Activated T-helper 2 cell treated with anti-CD3 and anti-CD28 coated beads, Interferon-gamma antibody, Interleukin-2, Interleukin-4, amounts not matched to agents 10 μg/mL and 5 μg/mL and 100 μg/mL, durations not matched to agents 14 hours and 24 hours and 36 hours (primary cell): Measurements from ENCODE around the gene PLA2G3. TPM values are rescaled to one million over a fixed set of nuclear protein-coding genes. Genes with fewer than 3 reads are reported as not detected.
"Not testable (repeated sequence)": the region's sequence is repeated elsewhere in the genome, so short reads cannot be mapped to it uniquely, and the experiment has no call there.

Experiments
- DNase-seq: peaks from one replicate; pipeline ENCODE4 v3.0.0; 2021; ENCODE audit warnings: low spot score
- H3K27ac Mint-ChIP-seq: one replicate; pipeline ENCODE4 v1.8.0; 2021; ENCODE audit warnings: mixed read lengths
- H3K27me3 Mint-ChIP-seq: one replicate; pipeline ENCODE4 v1.8.0; 2021; ENCODE audit warnings: low read depth, mixed read lengths
- H3K36me3 Mint-ChIP-seq: one replicate; pipeline ENCODE4 v1.8.0; 2021; ENCODE audit warnings: low read depth, mixed read lengths
- H3K4me1 Mint-ChIP-seq: one replicate; pipeline ENCODE4 v1.8.0; 2021; ENCODE audit warnings: low read depth, mixed read lengths
- H3K4me3 Mint-ChIP-seq: one replicate; pipeline ENCODE4 v1.8.0; 2021; ENCODE audit warnings: low read depth, mild to moderate bottlenecking, moderate library complexity, mixed read lengths
- H3K9me3 Mint-ChIP-seq: one replicate; pipeline ENCODE4 v1.8.0; 2021; ENCODE audit warnings: mixed read lengths
- intact Hi-C: fragments of 100-400 bp; cut with micrococcal nuclease; formaldehyde crosslinking; loops from one replicate; pipeline ENCODE4 v1.15.1; 2023
- total RNA-seq: library from RNA; stranded (reverse); gene quantifications from 2 replicates; pipeline ENCODE4 v1.2.3, GENCODE V29; 2022

PLA2G3 gene
- total RNA-seq, 1 donor from 2014 or later, result not detected

GRCh38 chr22:31100762-31101525, 39.4 kb downstream of the PLA2G3 start:
- no peak overlapping the region for H3K27ac Mint-ChIP-seq
- H3K4me1 Mint-ChIP-seq, result no peaks in the 10 kb centered on the region
- H3K27me3 Mint-ChIP-seq, result no peaks in the 10 kb centered on the region
- no peaks in the 10 kb centered on the region for H3K9me3 Mint-ChIP-seq
- intact Hi-C loops, result no loop called here
- no peak overlapping the region for H3K4me3 Mint-ChIP-seq
- peaks cover 10% of the 10 kb centered on the region for H3K36me3 Mint-ChIP-seq
- DNase-seq, result no peak

GRCh38 chr22:31099841-31100761, 40.2 kb downstream of the PLA2G3 start:
- intact Hi-C loops, result no loop called here

GRCh38 chr22:31099386-31099785, 40.9 kb downstream of the PLA2G3 start:
- DNase-seq, result no peak
- Mint-ChIP-seq H3K4me3 (no peak overlapping the region), H3K4me1 (no peaks in the 10 kb centered on the region), H3K36me3 (peaks cover 10% of the 10 kb centered on the region), H3K9me3 (no peaks in the 10 kb centered on the region), H3K27ac (no peak overlapping the region), H3K27me3 (no peaks in the 10 kb centered on the region)
- intact Hi-C loops, result no loop called here

More at GRCh38 chr22:31099841-31100761, 40.2 kb downstream of the PLA2G3 start:
- H3K4me3 Mint-ChIP-seq, result no peak overlapping the region
- no peak overlapping the region for H3K27ac Mint-ChIP-seq
- H3K36me3 Mint-ChIP-seq, result peaks cover 10% of the 10 kb centered on the region
- H3K4me1 Mint-ChIP-seq, result no peaks in the 10 kb centered on the region
- no peaks in the 10 kb centered on the region for H3K27me3 Mint-ChIP-seq
- H3K9me3 Mint-ChIP-seq, result no peaks in the 10 kb centered on the region
- no peak for DNase-seq

GRCh38 chr22:31098632-31099110, 41.6 kb downstream of the PLA2G3 start:
- peaks cover 10% of the 10 kb centered on the region for H3K36me3 Mint-ChIP-seq

GRCh38 chr22:31097941-31098631, 42.2 kb downstream of the PLA2G3 start:
- Mint-ChIP-seq H3K9me3 (no peaks in the 10 kb centered on the region), H3K27me3 (no peaks in the 10 kb centered on the region), H3K36me3 (peaks cover 10% of the 10 kb centered on the region)

More at GRCh38 chr22:31098632-31099110, 41.6 kb downstream of the PLA2G3 start:
- no peaks in the 10 kb centered on the region for H3K4me1 Mint-ChIP-seq
- intact Hi-C loops, result no loop called here
- no peak overlapping the region for H3K27ac Mint-ChIP-seq
- DNase-seq, result no peak
- H3K27me3 Mint-ChIP-seq, result no peaks in the 10 kb centered on the region
- H3K4me3 Mint-ChIP-seq, result no peak overlapping the region
- H3K9me3 Mint-ChIP-seq, result no peaks in the 10 kb centered on the region

GRCh38 chr22:31097539-31097938, 42.8 kb downstream of the PLA2G3 start:
- intact Hi-C loops, result not testable (repeated sequence)

More at GRCh38 chr22:31097941-31098631, 42.2 kb downstream of the PLA2G3 start:
- no peak overlapping the region for H3K27ac Mint-ChIP-seq
- H3K4me1 Mint-ChIP-seq, result no peaks in the 10 kb centered on the region
- intact Hi-C loops, result no loop called here
- no peak overlapping the region for H3K4me3 Mint-ChIP-seq
- DNase-seq, result no peak

GRCh38 chr22:31096657-31097279, 43.5 kb downstream of the PLA2G3 start:
- H3K27ac Mint-ChIP-seq, result no peak overlapping the region
- H3K9me3 Mint-ChIP-seq, result no peaks in the 10 kb centered on the region

More at GRCh38 chr22:31097539-31097938, 42.8 kb downstream of the PLA2G3 start:
- not testable (repeated sequence) for H3K4me3 Mint-ChIP-seq, H3K27me3 Mint-ChIP-seq, DNase-seq, H3K9me3 Mint-ChIP-seq, H3K4me1 Mint-ChIP-seq, H3K27ac Mint-ChIP-seq
- H3K36me3 Mint-ChIP-seq, result peaks cover 10% of the 10 kb centered on the region

GRCh38 chr22:31095637-31096249, 44.6 kb downstream of the PLA2G3 start:
- Mint-ChIP-seq H3K4me1 (no peaks in the 10 kb centered on the region), H3K27ac (no peak overlapping the region), H3K9me3 (no peaks in the 10 kb centered on the region)

More at GRCh38 chr22:31096657-31097279, 43.5 kb downstream of the PLA2G3 start:
- Mint-ChIP-seq H3K4me3 (no peak overlapping the region), H3K4me1 (no peaks in the 10 kb centered on the region), H3K27me3 (no peaks in the 10 kb centered on the region), H3K36me3 (peaks cover 10% of the 10 kb centered on the region)
- intact Hi-C loops, result no loop called here
- DNase-seq, result no peak

GRCh38 chr22:31094741-31095140, 45.6 kb downstream of the PLA2G3 start:
- no peaks in the 10 kb centered on the region for H3K9me3 Mint-ChIP-seq
- intact Hi-C loops, result no loop called here
- no peak overlapping the region for H3K4me3 Mint-ChIP-seq
- no peak for DNase-seq
- no peaks in the 10 kb centered on the region for H3K27me3 Mint-ChIP-seq
- peaks cover 7% of the 10 kb centered on the region for H3K36me3 Mint-ChIP-seq
- H3K4me1 Mint-ChIP-seq, result no peaks in the 10 kb centered on the region
- H3K27ac Mint-ChIP-seq, result no peak overlapping the region

More at GRCh38 chr22:31095637-31096249, 44.6 kb downstream of the PLA2G3 start:
- intact Hi-C loops, result no loop called here
- no peak for DNase-seq
- no peak overlapping the region for H3K4me3 Mint-ChIP-seq
- peaks cover 7% of the 10 kb centered on the region for H3K36me3 Mint-ChIP-seq
- no peaks in the 10 kb centered on the region for H3K27me3 Mint-ChIP-seq

- Mint-ChIP-seq H3K4me1 (no peaks in the 10 kb centered on the region), H3K27ac (no peak overlapping the region), H3K27me3 (no peaks in the 10 kb centered on the region)
Measured at GRCh38 chr22:31094021-31094551, 46.2 kb downstream of the PLA2G3 start.

GRCh38 chr22:31093086-31093850, 47.0 kb downstream of the PLA2G3 start:
- H3K4me1 Mint-ChIP-seq, result no peaks in the 10 kb centered on the region
- no peak overlapping the region for H3K27ac Mint-ChIP-seq
- no peak overlapping the region for H3K4me3 Mint-ChIP-seq
- no peak for DNase-seq
- H3K36me3 Mint-ChIP-seq, result peaks cover 4% of the 10 kb centered on the region
- H3K9me3 Mint-ChIP-seq, result no peaks in the 10 kb centered on the region
- intact Hi-C loops, result no loop called here
- H3K27me3 Mint-ChIP-seq, result no peaks in the 10 kb centered on the region

More at GRCh38 chr22:31094021-31094551, 46.2 kb downstream of the PLA2G3 start:
- DNase-seq, result no peak
- intact Hi-C loops, result no loop called here
- Mint-ChIP-seq H3K4me3 (no peak overlapping the region), H3K9me3 (no peaks in the 10 kb centered on the region), H3K36me3 (peaks cover 7% of the 10 kb centered on the region)
